ENCODE results near the gene DRD5.

DNA sequence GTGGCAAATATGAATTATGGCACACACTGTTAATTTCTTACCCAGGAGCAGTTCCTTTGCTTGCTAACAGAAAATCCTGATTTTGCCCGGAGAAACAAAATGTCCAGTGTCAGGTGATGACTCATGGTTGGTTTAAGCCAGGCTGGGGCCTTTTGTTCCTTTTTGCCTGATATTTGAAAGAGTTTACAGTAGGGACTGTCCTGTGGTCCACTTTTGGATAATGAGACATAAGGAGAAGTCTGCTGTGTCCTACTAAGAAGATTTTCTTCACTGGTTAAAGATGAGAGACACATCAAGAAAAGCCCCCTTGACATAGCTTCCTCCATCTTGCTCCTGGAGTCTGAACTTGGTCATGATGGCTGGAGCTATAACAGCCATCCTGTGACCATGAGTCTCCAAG is 12.1 kb upstream of the DRD5 start:
- TF ChIP-seq CTCF (IDR thresholded peaks at IDR 0.05) (no peak), POLR2AphosphoS5 (IDR thresholded peaks at IDR 0.05) (no peak), POLR2A (IDR thresholded peaks at IDR 0.05) (no peak), EP300 (IDR thresholded peaks at IDR 0.05) (no peak)

All from gastroesophageal sphincter (tissue), 3 donors.